ENCODE measurements around the gene DCN. TPM values are rescaled to one million over a fixed set of nuclear protein-coding genes. Genes with fewer than 3 reads are reported as not detected.

DCN gene
- total RNA-seq, 1 experiment from 2014 or later, result 2.0 TPM

DNA sequence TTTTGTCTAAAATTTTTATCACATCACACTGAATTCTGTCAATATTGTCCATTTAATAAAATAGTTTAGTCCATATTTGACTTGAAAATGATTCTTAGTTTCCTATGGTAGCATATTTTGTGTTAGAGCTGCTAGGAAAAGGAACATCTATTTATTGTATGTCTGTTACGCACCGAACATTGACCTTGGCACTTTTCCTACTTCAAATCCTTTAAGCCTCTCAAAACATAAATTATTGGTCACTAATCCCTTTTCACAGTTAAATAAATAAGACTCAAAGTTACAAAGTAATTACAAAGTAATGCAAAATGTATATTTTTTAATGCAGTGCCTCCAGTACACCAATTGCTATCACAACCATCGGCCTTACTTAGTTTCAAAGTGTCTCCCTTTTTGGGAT, 28.5 kb downstream of the DCN start:
- Mint-ChIP-seq H3K27me3 (ENCODE audit: low read depth) (no peaks in the 10 kb centered on the region), H3K9me3 (peaks cover 13% of the 10 kb centered on the region), H3K27ac (no peak overlapping the region), H3K4me1 (no peaks in the 10 kb centered on the region), H3K36me3 (no peaks in the 10 kb centered on the region), H3K4me3 (no peak overlapping the region)
- no peak for DNase-seq (ENCODE audit: low spot score)
- TF ChIP-seq E2F4 (CRISPR knock-in tag; IDR thresholded peaks at IDR 0.05; ENCODE audit: borderline replicate concordance, low read depth), result no peak
- TF ChIP-seq, protein P1, sequence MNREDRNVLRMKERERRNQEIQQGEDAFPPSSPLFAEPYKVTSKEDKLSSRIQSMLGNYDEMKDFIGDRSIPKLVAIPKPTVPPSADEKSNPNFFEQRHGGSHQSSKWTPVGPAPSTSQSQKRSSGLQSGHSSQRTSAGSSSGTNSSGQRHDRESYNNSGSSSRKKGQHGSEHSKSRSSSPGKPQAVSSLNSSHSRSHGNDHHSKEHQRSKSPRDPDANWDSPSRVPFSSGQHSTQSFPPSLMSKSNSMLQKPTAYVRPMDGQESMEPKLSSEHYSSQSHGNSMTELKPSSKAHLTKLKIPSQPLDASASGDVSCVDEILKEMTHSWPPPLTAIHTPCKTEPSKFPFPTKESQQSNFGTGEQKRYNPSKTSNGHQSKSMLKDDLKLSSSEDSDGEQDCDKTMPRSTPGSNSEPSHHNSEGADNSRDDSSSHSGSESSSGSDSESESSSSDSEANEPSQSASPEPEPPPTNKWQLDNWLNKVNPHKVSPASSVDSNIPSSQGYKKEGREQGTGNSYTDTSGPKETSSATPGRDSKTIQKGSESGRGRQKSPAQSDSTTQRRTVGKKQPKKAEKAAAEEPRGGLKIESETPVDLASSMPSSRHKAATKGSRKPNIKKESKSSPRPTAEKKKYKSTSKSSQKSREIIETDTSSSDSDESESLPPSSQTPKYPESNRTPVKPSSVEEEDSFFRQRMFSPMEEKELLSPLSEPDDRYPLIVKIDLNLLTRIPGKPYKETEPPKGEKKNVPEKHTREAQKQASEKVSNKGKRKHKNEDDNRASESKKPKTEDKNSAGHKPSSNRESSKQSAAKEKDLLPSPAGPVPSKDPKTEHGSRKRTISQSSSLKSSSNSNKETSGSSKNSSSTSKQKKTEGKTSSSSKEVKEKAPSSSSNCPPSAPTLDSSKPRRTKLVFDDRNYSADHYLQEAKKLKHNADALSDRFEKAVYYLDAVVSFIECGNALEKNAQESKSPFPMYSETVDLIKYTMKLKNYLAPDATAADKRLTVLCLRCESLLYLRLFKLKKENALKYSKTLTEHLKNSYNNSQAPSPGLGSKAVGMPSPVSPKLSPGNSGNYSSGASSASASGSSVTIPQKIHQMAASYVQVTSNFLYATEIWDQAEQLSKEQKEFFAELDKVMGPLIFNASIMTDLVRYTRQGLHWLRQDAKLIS (CRISPR knock-in tag; IDR thresholded peaks at IDR 0.05; ENCODE audit: borderline replicate concordance), result no peak
- TF ChIP-seq IRF2 (CRISPR knock-in tag; IDR thresholded peaks at IDR 0.05; ENCODE audit: borderline replicate concordance, low read depth), result no peak
- no peak for TF ChIP-seq ZNF396 (CRISPR knock-in tag; IDR thresholded peaks at IDR 0.05; ENCODE audit: borderline replicate concordance)
- no peak for TF ChIP-seq NR2C2 (CRISPR knock-in tag; IDR thresholded peaks at IDR 0.05)
- TF ChIP-seq NFYB (CRISPR knock-in tag; conservative IDR thresholded peaks at IDR 0.05; ENCODE audit: low read depth), result no peak
- TF ChIP-seq GABPB1 (CRISPR knock-in tag; IDR thresholded peaks at IDR 0.05), result no peak
- no peak for TF ChIP-seq TCF7 (CRISPR knock-in tag; IDR thresholded peaks at IDR 0.05; ENCODE audit: low read depth)
- TF ChIP-seq GTF2I (CRISPR knock-in tag; conservative IDR thresholded peaks at IDR 0.05), result no peak
- no peak for TF ChIP-seq CREM (CRISPR knock-in tag; IDR thresholded peaks at IDR 0.05)
- TF ChIP-seq, protein P2, sequence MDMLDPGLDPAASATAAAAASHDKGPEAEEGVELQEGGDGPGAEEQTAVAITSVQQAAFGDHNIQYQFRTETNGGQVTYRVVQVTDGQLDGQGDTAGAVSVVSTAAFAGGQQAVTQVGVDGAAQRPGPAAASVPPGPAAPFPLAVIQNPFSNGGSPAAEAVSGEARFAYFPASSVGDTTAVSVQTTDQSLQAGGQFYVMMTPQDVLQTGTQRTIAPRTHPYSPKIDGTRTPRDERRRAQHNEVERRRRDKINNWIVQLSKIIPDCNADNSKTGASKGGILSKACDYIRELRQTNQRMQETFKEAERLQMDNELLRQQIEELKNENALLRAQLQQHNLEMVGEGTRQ (CRISPR knock-in tag; IDR thresholded peaks at IDR 0.05), result no peak
- TF ChIP-seq MXD4 (CRISPR knock-in tag; IDR thresholded peaks at IDR 0.05; ENCODE audit: borderline replicate concordance), result no peak
- TF ChIP-seq, protein P3, sequence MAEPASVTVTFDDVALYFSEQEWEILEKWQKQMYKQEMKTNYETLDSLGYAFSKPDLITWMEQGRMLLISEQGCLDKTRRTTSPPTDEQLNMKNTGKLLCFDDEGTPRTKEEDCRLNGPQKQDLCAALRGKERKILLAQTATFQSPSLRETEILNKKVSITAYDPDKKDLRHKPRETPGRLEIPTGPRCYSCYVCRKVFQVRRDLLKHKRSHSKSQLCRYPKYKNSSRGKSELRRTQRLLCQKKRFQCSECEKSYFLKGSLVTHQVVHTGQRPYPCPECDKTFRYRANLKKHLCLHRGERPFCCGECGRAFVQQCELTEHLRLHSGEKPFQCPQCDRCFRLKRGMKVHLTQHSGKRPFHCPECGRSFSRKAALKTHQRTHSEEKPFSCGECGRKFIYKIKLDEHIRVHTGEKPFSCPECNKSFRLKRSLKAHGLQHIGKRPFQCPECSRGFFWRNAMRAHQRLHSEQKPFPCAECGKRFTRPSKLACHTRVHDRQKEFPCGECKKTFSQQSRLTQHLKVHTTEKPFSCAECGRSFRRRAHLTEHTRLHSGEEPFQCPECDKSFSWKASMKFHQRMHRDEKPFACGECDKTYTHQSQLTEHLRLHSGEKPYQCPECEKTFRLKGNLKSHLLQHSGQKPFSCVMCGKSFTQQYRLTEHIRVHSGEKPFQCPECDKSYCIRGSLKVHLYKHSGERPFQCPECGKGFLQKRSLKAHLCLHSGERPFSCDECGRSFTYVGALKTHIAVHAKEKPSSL (CRISPR knock-in tag; conservative IDR thresholded peaks at IDR 0.05), result no peak
- TF ChIP-seq, protein P4, sequence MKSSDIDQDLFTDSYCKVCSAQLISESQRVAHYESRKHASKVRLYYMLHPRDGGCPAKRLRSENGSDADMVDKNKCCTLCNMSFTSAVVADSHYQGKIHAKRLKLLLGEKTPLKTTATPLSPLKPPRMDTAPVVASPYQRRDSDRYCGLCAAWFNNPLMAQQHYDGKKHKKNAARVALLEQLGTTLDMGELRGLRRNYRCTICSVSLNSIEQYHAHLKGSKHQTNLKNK (CRISPR knock-in tag; IDR thresholded peaks at IDR 0.05), result no peak
- TF ChIP-seq, protein P5, sequence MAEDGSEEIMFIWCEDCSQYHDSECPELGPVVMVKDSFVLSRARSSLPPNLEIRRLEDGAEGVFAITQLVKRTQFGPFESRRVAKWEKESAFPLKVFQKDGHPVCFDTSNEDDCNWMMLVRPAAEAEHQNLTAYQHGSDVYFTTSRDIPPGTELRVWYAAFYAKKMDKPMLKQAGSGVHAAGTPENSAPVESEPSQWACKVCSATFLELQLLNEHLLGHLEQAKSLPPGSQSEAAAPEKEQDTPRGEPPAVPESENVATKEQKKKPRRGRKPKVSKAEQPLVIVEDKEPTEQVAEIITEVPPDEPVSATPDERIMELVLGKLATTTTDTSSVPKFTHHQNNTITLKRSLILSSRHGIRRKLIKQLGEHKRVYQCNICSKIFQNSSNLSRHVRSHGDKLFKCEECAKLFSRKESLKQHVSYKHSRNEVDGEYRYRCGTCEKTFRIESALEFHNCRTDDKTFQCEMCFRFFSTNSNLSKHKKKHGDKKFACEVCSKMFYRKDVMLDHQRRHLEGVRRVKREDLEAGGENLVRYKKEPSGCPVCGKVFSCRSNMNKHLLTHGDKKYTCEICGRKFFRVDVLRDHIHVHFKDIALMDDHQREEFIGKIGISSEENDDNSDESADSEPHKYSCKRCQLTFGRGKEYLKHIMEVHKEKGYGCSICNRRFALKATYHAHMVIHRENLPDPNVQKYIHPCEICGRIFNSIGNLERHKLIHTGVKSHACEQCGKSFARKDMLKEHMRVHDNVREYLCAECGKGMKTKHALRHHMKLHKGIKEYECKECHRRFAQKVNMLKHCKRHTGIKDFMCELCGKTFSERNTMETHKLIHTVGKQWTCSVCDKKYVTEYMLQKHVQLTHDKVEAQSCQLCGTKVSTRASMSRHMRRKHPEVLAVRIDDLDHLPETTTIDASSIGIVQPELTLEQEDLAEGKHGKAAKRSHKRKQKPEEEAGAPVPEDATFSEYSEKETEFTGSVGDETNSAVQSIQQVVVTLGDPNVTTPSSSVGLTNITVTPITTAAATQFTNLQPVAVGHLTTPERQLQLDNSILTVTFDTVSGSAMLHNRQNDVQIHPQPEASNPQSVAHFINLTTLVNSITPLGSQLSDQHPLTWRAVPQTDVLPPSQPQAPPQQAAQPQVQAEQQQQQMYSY (CRISPR knock-in tag; IDR thresholded peaks at IDR 0.05), result no peak
- TF ChIP-seq CBFB (CRISPR knock-in tag; IDR thresholded peaks at IDR 0.05; ENCODE audit: low read depth), result no peak
- ATAC-seq, result no peak
- POLR2A ChIA-PET, result no interaction called here
- CTCF ChIA-PET, result no interaction called here

All from WTC11 (cell line).